GM18909 (cell line): ENCODE measurements around the gene NEK6.

Source experiments
- ATAC-seq: cut with Tn5 transposase; IDR thresholded peaks from one replicate; pipeline ENCODE4 v1.9.1; 2021; ENCODE audit warnings: mild to moderate bottlenecking; ENCODE audit not compliant: unreplicated experiment, poor library complexity

NEK6 gene

DNA sequence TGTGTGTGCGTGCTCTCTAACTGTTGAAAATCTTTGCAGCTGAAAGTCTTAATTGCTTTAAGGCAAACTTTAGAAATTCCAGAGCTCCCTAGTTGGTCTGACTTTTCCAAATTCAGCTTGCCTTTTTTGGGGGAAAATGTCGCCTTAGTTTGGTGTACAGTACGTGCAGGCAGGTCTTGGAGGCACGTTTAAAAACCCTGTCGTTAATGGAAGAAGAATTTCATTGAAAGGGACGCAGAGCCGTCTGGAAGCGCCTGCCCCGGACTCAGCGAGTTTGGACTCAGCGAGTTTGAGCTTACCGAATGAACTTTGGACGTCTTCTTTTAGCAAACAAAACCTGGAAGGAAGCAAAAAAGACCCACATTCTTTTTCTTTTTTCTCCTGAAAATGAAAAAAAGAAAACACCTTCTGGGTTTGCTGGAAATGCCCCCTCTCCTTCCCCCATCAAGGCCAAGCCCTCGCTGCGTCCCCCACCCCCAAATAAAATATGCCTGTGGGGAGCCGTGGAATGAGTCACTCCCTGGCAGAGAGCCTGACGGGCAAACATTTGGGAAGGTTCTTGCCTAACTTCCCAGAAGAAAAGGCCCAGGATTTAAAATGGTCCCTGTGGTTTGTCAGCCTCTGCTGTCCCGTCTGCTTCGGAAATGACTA, 1.5 kb downstream of the NEK6 start:
- ATAC-seq: no peak

DNA sequence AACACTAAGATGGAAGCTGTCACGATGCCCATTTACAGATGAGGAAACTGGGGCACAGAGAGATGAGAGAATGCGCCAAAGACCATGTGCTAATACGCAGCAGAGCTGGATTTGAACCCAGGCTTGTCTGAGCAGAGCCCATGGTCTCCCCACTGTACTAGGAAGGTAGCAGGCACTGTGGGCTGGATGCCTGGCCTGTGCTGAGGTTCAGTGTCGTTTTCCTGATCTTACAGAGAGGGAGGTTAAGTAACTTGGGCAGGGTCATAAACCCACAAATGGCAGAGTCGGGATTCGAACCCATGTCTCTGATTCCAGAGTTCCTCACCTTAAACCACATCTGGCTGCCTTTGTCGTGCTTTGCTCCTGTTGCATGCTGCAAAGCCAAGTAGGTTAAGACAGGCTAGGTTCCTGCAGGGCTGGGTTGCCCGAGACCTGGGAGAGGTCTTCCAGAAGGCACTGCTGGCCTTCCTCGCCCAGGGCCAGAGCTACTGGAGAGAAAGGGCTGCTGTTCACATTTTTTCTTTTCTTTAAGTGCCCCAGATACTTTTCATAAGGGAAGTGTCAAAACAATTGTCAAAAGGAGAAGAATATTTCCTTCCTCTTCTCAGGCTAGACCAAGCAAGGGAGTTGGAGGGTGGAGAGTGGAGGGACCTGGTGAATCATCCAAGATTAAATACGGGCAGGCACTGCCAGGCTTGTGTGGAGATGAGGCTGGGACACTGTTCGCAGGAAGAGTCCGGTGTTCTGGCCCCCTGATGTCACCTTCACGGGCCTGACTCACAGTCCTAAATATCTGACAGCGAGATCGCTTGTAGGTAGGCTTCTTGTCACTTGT, 3.2 kb downstream of the NEK6 start:
- ATAC-seq: no peak

DNA sequence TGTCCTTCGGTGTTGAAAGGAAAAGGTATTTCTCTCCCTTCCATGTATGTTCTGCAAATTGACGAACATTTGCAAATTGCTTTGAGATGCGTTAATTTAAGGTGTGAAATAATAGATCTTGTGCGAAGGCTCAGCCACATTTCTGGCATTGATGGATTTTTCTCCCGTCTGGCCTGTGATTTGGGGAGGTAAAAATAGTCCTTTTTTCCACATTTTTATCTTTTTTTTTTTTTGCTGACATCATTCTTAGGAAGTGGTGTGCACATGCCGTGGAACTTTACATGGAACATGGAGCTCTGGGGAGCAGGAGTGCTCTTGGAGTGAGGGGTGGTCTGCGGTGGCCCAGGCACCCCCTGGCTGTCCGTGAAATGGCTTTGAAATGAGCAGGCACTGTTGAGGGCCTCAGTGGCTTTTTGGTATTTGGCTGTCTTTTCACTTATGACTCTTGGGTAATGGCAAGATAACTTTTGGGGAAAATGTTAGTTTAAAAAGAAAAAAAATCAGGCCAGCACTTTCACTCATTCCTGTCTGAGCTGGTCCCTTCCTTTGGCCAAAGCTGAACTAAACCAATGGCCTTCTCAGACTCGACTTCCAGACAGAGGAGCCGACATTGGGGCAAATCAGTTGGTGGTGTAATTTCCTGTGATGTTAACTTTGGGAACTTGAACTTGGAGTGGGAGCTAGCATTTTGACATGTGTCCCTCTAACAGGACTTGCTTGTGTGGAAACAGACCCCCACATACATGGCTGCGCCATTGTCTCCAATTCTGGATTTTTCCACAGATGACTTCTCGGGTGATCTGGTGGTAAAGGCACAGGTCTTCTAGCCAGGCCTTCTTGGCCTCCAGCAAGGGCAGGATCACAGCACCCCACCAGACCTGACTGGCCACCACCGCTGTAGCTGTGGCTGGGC, 4.2 kb downstream of the NEK6 start:
- ATAC-seq: no peak

- no peak for ATAC-seq
Measured at GRCh38 chr9:124262649-124262972, 4.9 kb downstream of the NEK6 start.

- no peak for ATAC-seq
Measured at GRCh38 chr9:124263213-124263612, 5.5 kb downstream of the NEK6 start.

DNA sequence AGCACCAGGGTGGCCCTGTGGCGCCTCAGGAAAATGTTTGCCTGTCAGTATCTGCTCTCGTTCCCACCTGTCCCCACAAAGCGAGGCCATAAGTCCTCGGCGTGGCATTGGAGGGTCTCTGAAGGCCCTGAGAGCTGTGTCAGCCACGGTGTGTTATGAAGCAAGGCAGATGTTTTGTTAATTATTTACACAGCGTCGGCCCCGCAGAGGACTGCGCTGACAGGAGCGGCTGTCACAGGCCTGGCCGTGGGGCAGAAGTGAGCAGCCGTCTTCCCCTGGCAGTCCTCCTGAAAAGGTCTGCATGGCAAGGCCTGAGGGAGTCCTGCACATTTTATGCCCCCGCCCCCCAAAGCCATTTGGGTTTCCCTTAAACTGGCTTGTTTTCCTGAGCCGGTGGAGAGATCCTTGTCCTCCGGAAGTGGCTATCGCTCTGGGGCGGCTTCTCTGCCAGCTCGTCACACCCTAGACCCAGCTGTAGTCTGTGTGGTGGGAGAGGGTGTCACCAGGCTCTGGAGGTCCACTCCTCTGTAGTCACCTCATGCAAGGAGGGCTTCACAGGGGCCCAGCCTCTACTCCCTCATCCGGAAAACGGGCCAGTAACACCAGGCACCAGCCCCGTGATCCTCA, 6.2 kb downstream of the NEK6 start:
- ATAC-seq: no peak

DNA sequence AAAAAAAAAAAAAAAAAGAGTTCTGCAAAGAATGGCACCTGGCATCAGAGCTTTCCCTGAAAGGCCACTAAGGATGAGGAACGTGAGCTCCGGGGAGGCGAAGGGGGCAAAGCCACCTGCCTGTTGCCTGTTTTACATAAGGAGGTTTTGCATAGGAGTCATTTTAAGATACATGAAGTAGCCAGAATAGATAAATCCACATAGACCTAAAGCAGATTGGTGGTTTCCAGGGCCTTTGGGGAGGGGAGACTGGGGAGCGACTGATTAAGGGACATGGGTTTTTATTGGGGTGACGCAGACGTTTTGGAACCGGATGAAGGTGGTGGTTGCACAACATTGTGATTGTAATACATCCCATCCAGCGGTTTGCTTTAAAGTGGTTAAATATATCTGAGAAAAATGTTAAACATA, 7.1 kb downstream of the NEK6 start:
- ATAC-seq: peak; percentile 69

- no peak for ATAC-seq
Measured at GRCh38 chr9:124265551-124265950, 7.8 kb downstream of the NEK6 start.

DNA sequence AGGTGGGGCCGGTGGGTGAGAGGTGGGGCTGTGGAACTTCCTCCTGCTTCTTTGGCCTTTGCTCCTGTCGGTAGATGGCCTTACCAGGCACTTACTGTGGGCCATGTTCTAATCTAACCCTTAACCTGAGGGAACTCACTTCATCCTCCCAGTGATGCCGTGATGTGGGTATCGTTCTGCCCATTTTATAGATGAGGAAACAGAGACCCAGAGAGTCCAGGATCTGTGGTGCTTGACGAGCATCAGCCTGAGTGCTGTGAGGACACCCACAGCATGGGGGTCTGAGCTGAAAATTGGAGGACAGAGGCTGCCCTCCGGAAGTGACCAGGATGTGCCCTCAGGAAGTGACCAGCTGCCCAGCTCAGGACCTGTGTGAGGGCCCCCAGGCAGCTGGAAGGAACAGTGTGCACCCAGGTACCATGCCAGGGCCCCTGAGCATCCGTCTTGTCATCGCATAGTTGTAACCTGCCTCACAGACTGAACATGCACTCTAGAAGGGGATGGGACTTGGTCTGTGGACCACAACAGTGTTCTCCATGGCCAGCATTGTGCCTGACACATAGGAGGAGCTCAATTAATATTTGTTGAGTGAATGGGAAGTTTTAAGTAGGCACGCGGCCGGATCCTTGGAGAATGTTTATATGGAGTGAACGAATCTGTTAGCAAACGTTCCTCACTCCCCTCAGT, 8.5 kb downstream of the NEK6 start:
- no peak for ATAC-seq

GRCh38 chr9:124266826-124267201, 9.1 kb downstream of the NEK6 start:
- no peak for ATAC-seq

GRCh38 chr9:124267271-124267807, 9.6 kb downstream of the NEK6 start:
- ATAC-seq: no peak

DNA sequence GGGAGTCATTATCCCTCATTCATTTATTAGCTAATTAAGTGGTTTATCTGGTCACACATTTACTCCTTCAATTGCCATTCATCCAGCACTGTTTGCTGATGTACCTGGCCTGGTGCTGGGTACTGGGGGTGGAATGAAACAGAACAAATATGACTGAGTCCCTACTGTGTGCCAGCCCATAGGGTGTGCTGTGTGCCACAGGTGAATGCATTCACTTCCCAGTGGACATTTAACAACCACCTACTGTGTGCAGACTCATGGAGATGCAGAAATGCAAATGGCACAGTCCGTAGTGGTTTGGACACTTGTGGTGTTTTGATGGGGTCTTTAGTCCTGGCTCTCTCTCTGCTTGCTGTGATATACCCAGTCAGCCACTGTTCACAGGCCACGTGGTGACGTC, 10.5 kb downstream of the NEK6 start:
- ATAC-seq: no peak

GRCh38 chr9:124268661-124269060, 10.9 kb downstream of the NEK6 start:
- ATAC-seq: no peak

- ATAC-seq: no peak
Measured at GRCh38 chr9:124269556-124269955, 11.8 kb downstream of the NEK6 start.

- ATAC-seq: no peak
Measured at GRCh38 chr9:124270504-124271335, 13.0 kb downstream of the NEK6 start.

- no peak for ATAC-seq
Measured at GRCh38 chr9:124271660-124272059, 13.9 kb downstream of the NEK6 start.

GRCh38 chr9:124272118-124272517, 14.4 kb downstream of the NEK6 start:
- no peak for ATAC-seq

GRCh38 chr9:124272979-124273378, 15.2 kb downstream of the NEK6 start:
- ATAC-seq: no peak
